Kidney (tissue), 14 donors: ENCODE results near the gene CTDNEP1. TPM values are rescaled to one million over a fixed set of nuclear protein-coding genes. Genes with fewer than 3 reads are reported as not detected.
A peak's percentile ranks its signal among the peaks of the same experiment; 100 is the strongest.

Experiments used
- DNase-seq, 5 donors: peaks; one replicate each; pipeline ENCODE4 v3.0.0-alpha.2; 2013 to 2020
- FAIRE-seq: peaks from 2 replicates; lab custom pipeline; 2012; peaks lifted over from hg19 to GRCh38; lab: Jason Lieb, UNC
- H3K27ac ChIP-seq, 2 donors: one replicate each; pipeline ENCODE4 v1.7.0; 2013; ENCODE audit warnings: low read depth in 2 of 2, low read length in 2 of 2, inconsistent platforms in 1 of 2
- H3K27me3 ChIP-seq: one replicate; pipeline ENCODE4 v1.7.1; 2013; ENCODE audit warnings: low read length, inconsistent platforms; ENCODE audit not compliant: control insufficient read depth, insufficient read depth
- H3K36me3 ChIP-seq, 3 donors: one replicate each; pipeline versions ENCODE4 v1.7.0 to v1.7.1; 2013; ENCODE audit warnings: low read length in 3 of 3, control low read depth in 1 of 3, inconsistent platforms in 1 of 3; ENCODE audit not compliant: insufficient read depth in 3 of 3, control insufficient read depth in 2 of 3
- H3K4me1 ChIP-seq, 3 donors: one replicate each; pipeline versions ENCODE4 v1.7.0 to v1.7.1; 2013; ENCODE audit warnings: low read length in 3 of 3, inconsistent platforms in 1 of 3, low read depth in 1 of 3; ENCODE audit not compliant: control insufficient read depth in 2 of 3, insufficient read depth in 2 of 3
- H3K4me3 ChIP-seq, 3 donors: one replicate each; pipeline versions ENCODE4 v1.7.0 to v1.8.1; 2013; ENCODE audit warnings: low read length in 3 of 3, control low read depth in 1 of 3, inconsistent platforms in 1 of 3
- H3K9ac ChIP-seq, 3 donors: one replicate each; pipeline versions ENCODE4 v1.7.0 to v1.7.1; 2013; ENCODE audit warnings: low read length in 3 of 3, control low read depth in 1 of 3, inconsistent platforms in 1 of 3
- H3K9me3 ChIP-seq, 3 donors: one replicate each; pipeline versions ENCODE4 v1.7.0 to v1.7.1; 2013; ENCODE audit warnings: low read length in 3 of 3, control low read depth in 1 of 3, inconsistent platforms in 1 of 3; ENCODE audit not compliant: control insufficient read depth in 2 of 3, insufficient read depth in 1 of 3
- intact Hi-C: fragments of 100-400 bp; cut with DNase I; formaldehyde crosslinking; loops from one replicate; pipeline ENCODE4 v1.11.1; 2022
- polyA plus RNA-seq: library from polyadenylated mRNA; stranded (reverse); fragments of 350-450 nt; fragmentation: Illumina TruSeq; extraction: RNeasy Lipid Tissue Mini Kit (QIAGEN cat#74804); gene quantifications from one replicate; pipeline ENCODE4 v1.2.3, GENCODE V29; 2014; ENCODE audit warnings: low read depth, low replicate concordance; ENCODE audit not compliant: insufficient read depth
- total RNA-seq: library from RNA; stranded (reverse); fragmentation: NEBNext Ultra II Directional; extraction: Animal tissue kit (Norgen Biotek cat#: 25700); gene quantifications from one replicate; pipeline ENCODE4 v1.2.1, GENCODE V29; 2021
- TF ChIP-seq, protein P1 (sequence below): IDR thresholded peaks from 3 replicates; pipeline ENCODE4 v1.5.1; 2012; ENCODE audit warnings: mild to moderate bottlenecking, moderate library complexity, borderline replicate concordance; ENCODE audit not compliant: insufficient read depth; ENCODE audit errors: extremely low read depth
- donor health status: control.
- donor health status: control.
- donor health status: control.
- donor health status: control.
- donor health status: control.
- donor health status: DM: yes; HTN: yes; CAD: no.
- donor health status: Normal renal cell carcinoma (clear cell type).

The CTDNEP1 gene
- total and polyA plus RNA-seq, 2 donors from 2014 or later, result 113 to 124 TPM

DNA sequence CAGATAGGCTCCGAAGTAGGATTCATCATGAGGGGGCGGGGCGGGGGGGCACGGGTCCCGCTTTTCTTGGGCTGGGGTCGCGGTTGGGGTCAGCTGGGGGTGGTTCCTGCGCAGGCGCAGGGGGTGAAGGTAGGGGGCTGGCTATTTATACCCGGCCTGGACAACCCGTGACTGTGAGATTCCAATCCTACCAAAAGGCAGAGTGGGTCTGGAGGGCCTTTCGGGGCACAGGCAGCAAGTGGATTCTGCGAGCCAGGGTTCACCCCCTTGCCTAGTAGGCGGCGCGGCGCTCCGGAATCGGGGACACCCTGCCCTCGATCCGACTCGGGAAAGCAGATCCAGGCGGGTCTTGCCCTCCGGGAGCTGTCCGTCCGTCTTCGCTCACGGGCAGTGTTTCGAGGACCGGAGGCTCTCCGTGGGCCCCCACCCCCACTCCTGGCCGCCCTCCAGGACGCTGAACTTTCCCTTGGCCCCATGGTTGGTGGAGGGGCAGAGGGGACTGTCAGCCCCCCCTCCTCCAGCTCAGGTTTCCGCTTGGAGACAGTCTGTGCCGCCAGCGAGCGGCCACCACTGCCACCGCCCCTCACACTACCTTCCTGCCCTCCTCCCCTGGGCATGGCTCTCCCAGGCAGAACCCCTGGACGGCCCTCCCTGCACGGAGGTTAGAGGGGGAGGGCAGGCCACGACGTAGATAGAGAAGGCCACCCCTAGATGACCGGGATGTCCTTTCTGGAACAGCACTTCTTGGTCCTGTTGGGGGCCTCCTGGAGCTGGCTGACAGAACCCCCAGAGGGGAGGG is 30.6 kb upstream of the CTDNEP1 start:
- DNase-seq (peak; percentile 59 to 87 (median 77)), FAIRE-seq (no peak)
- Histone ChIP-seq H3K9ac (peak overlapping the region in 2 of 3 donors; percentile 24 to 46), H3K27me3 (no peaks in the 10 kb centered on the region), H3K4me1 (peaks cover 0 to 14% (median 0%) of the 10 kb centered on the region in 3 donors), H3K4me3 (peak overlapping the region in 2 of 3 donors; percentile 30 to 46), H3K36me3 (no peaks in the 10 kb centered on the region), H3K27ac (no peak overlapping the region), H3K9me3 (no peaks in the 10 kb centered on the region)
- intact Hi-C loops, result no loop called here
- TF ChIP-seq, protein P1, sequence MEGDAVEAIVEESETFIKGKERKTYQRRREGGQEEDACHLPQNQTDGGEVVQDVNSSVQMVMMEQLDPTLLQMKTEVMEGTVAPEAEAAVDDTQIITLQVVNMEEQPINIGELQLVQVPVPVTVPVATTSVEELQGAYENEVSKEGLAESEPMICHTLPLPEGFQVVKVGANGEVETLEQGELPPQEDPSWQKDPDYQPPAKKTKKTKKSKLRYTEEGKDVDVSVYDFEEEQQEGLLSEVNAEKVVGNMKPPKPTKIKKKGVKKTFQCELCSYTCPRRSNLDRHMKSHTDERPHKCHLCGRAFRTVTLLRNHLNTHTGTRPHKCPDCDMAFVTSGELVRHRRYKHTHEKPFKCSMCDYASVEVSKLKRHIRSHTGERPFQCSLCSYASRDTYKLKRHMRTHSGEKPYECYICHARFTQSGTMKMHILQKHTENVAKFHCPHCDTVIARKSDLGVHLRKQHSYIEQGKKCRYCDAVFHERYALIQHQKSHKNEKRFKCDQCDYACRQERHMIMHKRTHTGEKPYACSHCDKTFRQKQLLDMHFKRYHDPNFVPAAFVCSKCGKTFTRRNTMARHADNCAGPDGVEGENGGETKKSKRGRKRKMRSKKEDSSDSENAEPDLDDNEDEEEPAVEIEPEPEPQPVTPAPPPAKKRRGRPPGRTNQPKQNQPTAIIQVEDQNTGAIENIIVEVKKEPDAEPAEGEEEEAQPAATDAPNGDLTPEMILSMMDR, result no peak

DNA sequence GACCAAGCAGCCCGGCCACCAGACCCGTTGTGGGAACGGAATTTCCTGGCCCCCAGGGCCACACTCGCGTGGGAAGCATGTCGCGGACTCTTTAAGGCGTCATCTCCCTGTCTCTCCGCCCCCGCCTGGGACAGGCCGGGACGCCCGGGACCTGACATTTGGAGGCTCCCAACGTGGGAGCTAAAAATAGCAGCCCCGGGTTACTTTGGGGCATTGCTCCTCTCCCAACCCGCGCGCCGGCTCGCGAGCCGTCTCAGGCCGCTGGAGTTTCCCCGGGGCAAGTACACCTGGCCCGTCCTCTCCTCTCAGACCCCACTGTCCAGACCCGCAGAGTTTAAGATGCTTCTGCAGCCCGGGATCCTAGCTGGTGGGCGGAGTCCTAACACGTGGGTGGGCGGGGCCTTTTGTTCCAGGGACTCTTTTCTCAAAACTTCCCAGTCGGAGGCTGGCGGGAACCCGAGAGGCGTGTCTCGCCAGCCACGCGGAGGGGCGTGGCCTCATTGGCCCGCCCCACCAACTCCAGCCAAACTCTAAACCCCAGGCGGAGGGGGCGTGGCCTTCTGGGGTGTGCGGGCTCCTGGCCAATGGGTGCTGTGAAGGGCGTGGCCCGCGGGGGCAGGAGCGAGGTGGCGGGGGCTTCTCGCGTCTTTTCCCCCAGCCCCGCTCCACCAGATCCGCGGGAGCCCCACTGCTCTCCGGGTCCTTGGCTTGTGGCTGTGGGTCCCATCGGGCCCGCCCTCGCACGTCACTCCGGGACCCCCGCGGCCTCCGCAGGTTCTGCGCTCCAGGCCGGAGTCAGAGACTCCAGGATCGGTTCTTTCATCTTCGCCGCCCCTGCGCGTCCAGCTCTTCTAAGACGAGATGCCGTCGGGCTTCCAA is 29.8 kb upstream of the CTDNEP1 start, which contains the start of gene SLC2A4:
SLC2A4 (plus strand) TSS at position 645 of the 879 bp plus-strand sequence; CDS start at position 862, 217 bp downstream.
- intact Hi-C loops, result no loop called here
- Histone ChIP-seq H3K4me1 (peaks cover 0 to 14% (median 0%) of the 10 kb centered on the region in 3 donors), H3K27ac (peak within 1 kb of the TSS; percentile 90 to 94), H3K36me3 (no peaks in the 10 kb centered on the region), H3K9ac (peak within 1 kb of the TSS in 2 of 3 donors; percentile 52 to 84), H3K27me3 (no peaks in the 10 kb centered on the region), H3K4me3 (peak within 1 kb of the TSS; percentile 30 to 46 (median 35)), H3K9me3 (no peaks in the 10 kb centered on the region)
- TF ChIP-seq, protein P1, result no peak
- DNase-seq (peak; percentile 97 to 99 (median 98)), FAIRE-seq (peak; percentile 46)

DNA sequence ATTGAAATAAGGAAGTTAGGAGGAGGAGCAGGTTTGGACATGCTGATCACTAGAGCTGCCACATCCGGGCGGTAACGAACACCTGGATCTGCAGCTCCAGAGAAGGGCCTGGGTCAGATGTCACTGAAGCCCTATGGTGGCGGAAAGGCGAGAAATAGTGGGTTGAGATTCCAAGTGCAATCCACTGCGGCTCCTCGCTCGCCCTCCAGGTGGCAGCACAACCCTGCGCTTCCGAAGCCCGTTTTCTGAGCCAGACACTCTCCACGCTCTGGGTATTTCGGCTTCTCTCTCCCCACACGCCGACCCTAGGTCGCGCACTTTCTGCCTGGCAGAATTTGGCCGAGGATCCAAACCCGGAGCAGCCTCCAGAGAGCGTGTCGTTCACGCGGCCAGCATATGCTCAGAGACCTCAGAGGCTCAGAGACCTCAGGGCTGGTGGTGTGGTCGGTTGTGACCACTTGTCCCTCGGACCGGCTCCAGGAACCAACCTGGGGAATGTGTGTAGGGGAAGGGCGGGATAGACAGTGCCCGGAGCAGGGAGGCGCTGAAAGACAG is 29.1 kb upstream of the CTDNEP1 start:
- intact Hi-C loops, result no loop called here
- Histone ChIP-seq H3K9ac (peak overlapping the region in 2 of 3 donors; percentile 52 to 84), H3K4me1 (peaks cover 0 to 14% (median 0%) of the 10 kb centered on the region in 3 donors), H3K27ac (peak overlapping the region; percentile 90 to 94), H3K9me3 (no peaks in the 10 kb centered on the region), H3K36me3 (no peaks in the 10 kb centered on the region), H3K27me3 (no peaks in the 10 kb centered on the region), H3K4me3 (peak overlapping the region; percentile 17 to 46 (median 35))
- FAIRE-seq (no peak), DNase-seq (peak; percentile 91 to 94 (median 91))
- TF ChIP-seq, protein P1, result peak; percentile 92
